HG03457 (cell line): ENCODE results near the gene DNASE1.

Experiments used
- ATAC-seq: cut with Tn5 transposase; IDR thresholded peaks from one replicate; pipeline ENCODE4 v1.9.1; 2021; ENCODE audit warnings: moderate number of reproducible peaks; ENCODE audit not compliant: unreplicated experiment

The DNASE1 gene

GRCh38 chr16:3694051-3694450 is 39.6 kb downstream of the DNASE1 start:
- ATAC-seq: no peak

GRCh38 chr16:3695610-3696369 is 41.3 kb downstream of the DNASE1 start:
- ATAC-seq: no peak

GRCh38 chr16:3696425-3697218 is 42.1 kb downstream of the DNASE1 start:
- no peak for ATAC-seq

GRCh38 chr16:3698941-3699340 is 44.5 kb downstream of the DNASE1 start:
- no peak for ATAC-seq

- ATAC-seq: no peak
Measured at GRCh38 chr16:3701531-3701930, 47.0 kb downstream of the DNASE1 start.

- ATAC-seq: no peak
Measured at GRCh38 chr16:3702082-3702481, 47.6 kb downstream of the DNASE1 start.

- no peak for ATAC-seq
Measured at GRCh38 chr16:3706253-3707012, 51.9 kb downstream of the DNASE1 start.
